Stimulated activated CD8-positive, alpha-beta memory T cell treated with anti-CD3 and anti-CD28 coated beads, Interleukin-7, amount 100 ng/mL, for 1 hour (primary cell): Measurements from ENCODE around the gene STN1.

Experiments used
- DNase-seq, 2 donors: peaks; one replicate each; pipeline ENCODE4 v3.0.0-alpha.2; 2020; ENCODE audit warnings: low read depth in 2 of 2

The STN1 gene

GRCh38 chr10:103894441-103894864 is 23.5 kb downstream of the STN1 start:
- DNase-seq: no peak

- no peak for DNase-seq
Measured at GRCh38 chr10:103893817-103894216, 24.2 kb downstream of the STN1 start.

- DNase-seq: no peak
Measured at GRCh38 chr10:103892181-103892580, 25.8 kb downstream of the STN1 start.

GRCh38 chr10:103890688-103891087 is 27.3 kb downstream of the STN1 start:
- no peak for DNase-seq

GRCh38 chr10:103890194-103890658 is 27.8 kb downstream of the STN1 start:
- DNase-seq: no peak

GRCh38 chr10:103889121-103889720 is 28.8 kb downstream of the STN1 start:
- no peak for DNase-seq

- no peak for DNase-seq
Measured at GRCh38 chr10:103888113-103888841, 29.7 kb downstream of the STN1 start.

GRCh38 chr10:103885617-103886016 is 32.4 kb downstream of the STN1 start:
- no peak for DNase-seq

GRCh38 chr10:103884681-103885139 is 33.3 kb downstream of the STN1 start:
- no peak for DNase-seq

GRCh38 chr10:103882285-103883007 is 35.5 kb downstream of the STN1 start:
- no peak for DNase-seq

GRCh38 chr10:103881416-103882284 is 36.3 kb downstream of the STN1 start:
- DNase-seq: no peak

GRCh38 chr10:103879831-103880230 is 38.2 kb downstream of the STN1 start:
- no peak for DNase-seq

- no peak for DNase-seq
Measured at GRCh38 chr10:103879409-103879808, 38.6 kb downstream of the STN1 start.

- no peak for DNase-seq
Measured at GRCh38 chr10:103877861-103878260, 40.1 kb downstream of the STN1 start.

GRCh38 chr10:103876155-103876554 is 41.8 kb downstream of the STN1 start:
- no peak for DNase-seq

- no peak for DNase-seq
Measured at GRCh38 chr10:103874730-103875129, 43.3 kb downstream of the STN1 start.

GRCh38 chr10:103872137-103872931 is 45.6 kb downstream of the STN1 start:
- DNase-seq: no peak

GRCh38 chr10:103871006-103871405 is 47.0 kb downstream of the STN1 start:
- DNase-seq: no peak

- DNase-seq: no peak
Measured at GRCh38 chr10:103870516-103870915, 47.5 kb downstream of the STN1 start.

- no peak for DNase-seq
Measured at GRCh38 chr10:103869336-103869735, 48.6 kb downstream of the STN1 start.

GRCh38 chr10:103868200-103868599 is 49.8 kb downstream of the STN1 start:
- no peak for DNase-seq
